Neural progenitor cell (in vitro differentiated cells): Measurements from ENCODE around the gene ZCCHC14. TPM values are rescaled to one million over a fixed set of nuclear protein-coding genes. Genes with fewer than 3 reads are reported as not detected.
"Not testable (repeated sequence)": the region's sequence is repeated elsewhere in the genome, so short reads cannot be mapped to it uniquely, and the experiment has no call there.

Experiments used
- DNase-seq: peaks from one replicate; pipeline ENCODE4 v3.0.0-alpha.2; 2016; ENCODE audit warnings: low spot score
- H2AFZ ChIP-seq: fragments of 200-600 bp; sonication (generic); replicated peaks from 2 replicates; pipeline ENCODE4 v1.6.1; 2016; ENCODE audit warnings: antibody characterized with exemption
- H3F3A ChIP-seq: fragments of 200-600 bp; sonication (generic); 2 replicates; pipeline ENCODE4 v1.6.1; 2016; ENCODE audit warnings: antibody characterized with exemption, low read depth
- H3K27ac ChIP-seq: fragments of 200-600 bp; sonication (generic); 2 replicates; pipeline ENCODE4 v1.5.1; 2016; ENCODE audit warnings: mild to moderate bottlenecking
- H3K27me3 ChIP-seq: fragments of 200-600 bp; sonication (generic); 2 replicates; pipeline ENCODE4 v1.6.1; 2016; ENCODE audit warnings: mild to moderate bottlenecking, moderate library complexity
- H3K36me3 ChIP-seq: fragments of 200-600 bp; sonication (generic); 2 replicates; pipeline ENCODE4 v1.5.1; 2016
- H3K4me1 ChIP-seq: fragments of 200-600 bp; sonication (generic); 2 replicates; pipeline ENCODE4 v1.6.1; 2016; ENCODE audit warnings: mixed run types
- H3K4me2 ChIP-seq: fragments of 200-600 bp; sonication (generic); 2 replicates; pipeline ENCODE4 v1.6.1; 2016
- H3K4me3 ChIP-seq: fragments of 200-600 bp; sonication (generic); 2 replicates; pipeline ENCODE4 v1.5.1; 2016
- H3K79me2 ChIP-seq: fragments of 200-600 bp; sonication (generic); 2 replicates; pipeline ENCODE4 v1.6.1; 2016; ENCODE audit warnings: low read depth
- H3K9ac ChIP-seq: fragments of 200-600 bp; sonication (generic); 2 replicates; pipeline ENCODE4 v1.6.1; 2016
- H3K9me3 ChIP-seq: fragments of 200-600 bp; sonication (generic); 2 replicates; pipeline ENCODE4 v1.5.1; 2016; ENCODE audit warnings: low read depth
- H4K20me1 ChIP-seq: fragments of 200-600 bp; sonication (generic); 2 replicates; pipeline ENCODE4 v1.6.1; 2016; ENCODE audit warnings: low read depth
- H3K27ac Mint-ChIP-seq: 3 replicates; pipeline ENCODE4 v1.8.0; 2021; ENCODE audit warnings: mixed read lengths
- H3K27me3 Mint-ChIP-seq: 2 replicates; pipeline ENCODE4 v1.8.0; 2022; ENCODE audit warnings: low read depth, mild to moderate bottlenecking, inconsistent platforms, moderate library complexity, mixed read lengths; ENCODE audit not compliant: insufficient read depth
- H3K36me3 Mint-ChIP-seq: 3 replicates; pipeline ENCODE4 v1.8.0; 2021; ENCODE audit warnings: mixed read lengths
- H3K4me1 Mint-ChIP-seq: 3 replicates; pipeline ENCODE4 v1.8.0; 2021; ENCODE audit warnings: mixed read lengths
- H3K4me3 Mint-ChIP-seq: 3 replicates; pipeline ENCODE4 v1.8.0; 2021; ENCODE audit warnings: mild to moderate bottlenecking, moderate library complexity, mixed read lengths
- H3K9me3 Mint-ChIP-seq: 3 replicates; pipeline ENCODE4 v1.8.0; 2020; ENCODE audit warnings: mixed read lengths
- CTCF ChIP-seq: fragments of 200-600 bp; sonication (generic); IDR thresholded peaks from 2 replicates; pipeline ENCODE4 v1.5.1; 2017; ENCODE audit warnings: antibody characterized with exemption, mild to moderate bottlenecking
- EZH2 ChIP-seq: fragments of 200-600 bp; sonication (generic); IDR thresholded peaks from 2 replicates; pipeline ENCODE4 v1.6.1; 2017; ENCODE audit warnings: antibody characterized with exemption, mild to moderate bottlenecking, moderate library complexity
- EZH2phosphoT487 ChIP-seq: fragments of 200-600 bp; sonication (generic); IDR thresholded peaks from 2 replicates; pipeline ENCODE4 v1.6.1; 2017; ENCODE audit warnings: antibody characterized with exemption
- total RNA-seq: library from RNA; depleted of rRNA; stranded (reverse); fragments of >200 nt; gene quantifications from 2 replicates; pipeline ENCODE4 v1.2.3, GENCODE V29; 2015; ENCODE audit warnings: low replicate concordance

The ZCCHC14 gene
- total RNA-seq, 1 donor from 2014 or later = 10.3 TPM

GRCh38 chr16:87493608-87494280 is 920 bp upstream of the ZCCHC14 start:
- H3K4me1 ChIP-seq = peaks cover 18% of the 10 kb centered on the region
- peak overlapping the region; percentile 51 for H3K4me3 ChIP-seq
- H3K4me1 Mint-ChIP-seq = peaks cover 28% of the 10 kb centered on the region
- H3K36me3 Mint-ChIP-seq = peaks cover 3% of the 10 kb centered on the region
- H3K27ac ChIP-seq = no peak overlapping the region
- peak overlapping the region; percentile 87 for H3K4me3 Mint-ChIP-seq
- peaks cover 33% of the 10 kb centered on the region for H3K79me2 ChIP-seq
- H3K9me3 Mint-ChIP-seq = no peaks in the 10 kb centered on the region
- peak overlapping the region; percentile 66 for H3K4me2 ChIP-seq
- H4K20me1 ChIP-seq = peaks cover 33% of the 10 kb centered on the region
- H3K9me3 ChIP-seq = no peaks in the 10 kb centered on the region
- H3K27me3 ChIP-seq = peaks cover 13% of the 10 kb centered on the region
- no peaks in the 10 kb centered on the region for H3K36me3 ChIP-seq
- H3K9ac ChIP-seq = no peak overlapping the region
- no peak overlapping the region for H3K27ac Mint-ChIP-seq
- H3F3A ChIP-seq = peaks cover 9% of the 10 kb centered on the region
- peak overlapping the region; percentile 89 for H2AFZ ChIP-seq
- TF ChIP-seq EZH2 (no peak), CTCF (no peak), EZH2phosphoT487 (no peak)
- H3K27me3 Mint-ChIP-seq = peaks cover 5% of the 10 kb centered on the region
- DNase-seq = peak; percentile 47

GRCh38 chr16:87492291-87492630 is 563 bp downstream of the ZCCHC14 start:
- Mint-ChIP-seq H3K36me3 (peaks cover 3% of the 10 kb centered on the region), H3K27me3 (peaks cover 5% of the 10 kb centered on the region), H3K4me1 (peaks cover 36% of the 10 kb centered on the region), H3K27ac (no peak overlapping the region), H3K9me3 (no peaks in the 10 kb centered on the region), H3K4me3 (no peak overlapping the region)
- no peak for TF ChIP-seq EZH2phosphoT487
- TF ChIP-seq EZH2 = no peak
- no peak for TF ChIP-seq CTCF
- DNase-seq = no peak
- Histone ChIP-seq H3F3A (peaks cover 16% of the 10 kb centered on the region), H4K20me1 (peaks cover 48% of the 10 kb centered on the region), H3K4me2 (no peak overlapping the region), H3K36me3 (no peaks in the 10 kb centered on the region), H3K9me3 (no peaks in the 10 kb centered on the region), H3K4me1 (peaks cover 25% of the 10 kb centered on the region), H3K79me2 (peaks cover 48% of the 10 kb centered on the region), H3K4me3 (peak overlapping the region; percentile 61), H2AFZ (no peak overlapping the region), H3K9ac (no peak overlapping the region), H3K27ac (no peak overlapping the region), H3K27me3 (peaks cover 13% of the 10 kb centered on the region)

- no peaks in the 10 kb centered on the region for H3K9me3 ChIP-seq
- no peak overlapping the region for H2AFZ ChIP-seq
- peaks cover 27% of the 10 kb centered on the region for H3K4me1 ChIP-seq
- peaks cover 21% of the 10 kb centered on the region for H3F3A ChIP-seq
- peak overlapping the region; percentile 61 for H3K4me3 ChIP-seq
- Mint-ChIP-seq H3K4me3 (peak overlapping the region; percentile 87), H3K4me1 (peaks cover 41% of the 10 kb centered on the region), H3K27ac (no peak overlapping the region), H3K36me3 (peaks cover 3% of the 10 kb centered on the region), H3K9me3 (no peaks in the 10 kb centered on the region), H3K27me3 (peaks cover 5% of the 10 kb centered on the region)
- DNase-seq = peak; percentile 51
- H3K27me3 ChIP-seq = peaks cover 13% of the 10 kb centered on the region
- H3K4me2 ChIP-seq = peak overlapping the region; percentile 72
- H3K36me3 ChIP-seq = no peaks in the 10 kb centered on the region
- no peak overlapping the region for H3K9ac ChIP-seq
- peaks cover 53% of the 10 kb centered on the region for H4K20me1 ChIP-seq
- peaks cover 53% of the 10 kb centered on the region for H3K79me2 ChIP-seq
- H3K27ac ChIP-seq = no peak overlapping the region
- TF ChIP-seq EZH2 (no peak), EZH2phosphoT487 (no peak), CTCF (no peak)
Measured at GRCh38 chr16:87491522-87492290, 1.1 kb downstream of the ZCCHC14 start.

- H3K27me3 Mint-ChIP-seq, H3K9me3 Mint-ChIP-seq, H3K27ac Mint-ChIP-seq, H2AFZ ChIP-seq, H3K36me3 Mint-ChIP-seq, H3K27ac ChIP-seq, H3K36me3 ChIP-seq, H3K9ac ChIP-seq, H3K9me3 ChIP-seq: not testable (repeated sequence)
- DNase-seq = peak; percentile 16
- Histone ChIP-seq H3F3A (peaks cover 21% of the 10 kb centered on the region), H4K20me1 (peaks cover 61% of the 10 kb centered on the region), H3K4me3 (peak overlapping the region; percentile 61), H3K4me1 (peaks cover 27% of the 10 kb centered on the region), H3K27me3 (peaks cover 13% of the 10 kb centered on the region), H3K79me2 (peaks cover 61% of the 10 kb centered on the region), H3K4me2 (peak overlapping the region; percentile 72)
- Mint-ChIP-seq H3K4me1 (peaks cover 46% of the 10 kb centered on the region), H3K4me3 (peak overlapping the region; percentile 87)
Measured at GRCh38 chr16:87490799-87491521, 1.9 kb downstream of the ZCCHC14 start.
